ENCODE data around the gene MEIS3. TPM values are rescaled to one million over a fixed set of nuclear protein-coding genes. Genes with fewer than 3 reads are reported as not detected.

The MEIS3 gene
- total RNA-seq, 1 experiment from 2014 or later = 35.8 TPM

GRCh38 chr19:47371261-47371660, 48.1 kb downstream of the MEIS3 start:
- ChIA-PET POLR2A (no interaction called here), RAD21 (ENCODE audit: low non-redundant PET in 1 of 2, low total read pairs in 2 of 2, uncharacterized antibody in 2 of 2, unreplicated experiment in 2 of 2) (no interaction called here), CTCF (no interaction called here)
- ATAC-seq (no peak), DNase-seq (ENCODE audit: low read depth, low spot score) (no peak)
- Histone ChIP-seq H3K79me2 (ENCODE audit: insufficient read depth, low read length) (peaks cover 7% of the 10 kb centered on the region; the same call in 1 of the 2 replicates), H3K4me2 (ENCODE audit: low read length) (no peak overlapping the region), H3K9me3 (ENCODE audit: control insufficient read depth in 1 of 2, insufficient read depth in 1 of 2, low read depth in 1 of 2, low read length in 2 of 2) (no peaks in the 10 kb centered on the region), H4K20me1 (ENCODE audit: insufficient read depth) (no peaks in the 10 kb centered on the region), H3K36me3 (ENCODE audit: control insufficient read depth in 1 of 2, insufficient read depth in 2 of 2, low read length in 2 of 2) (peaks cover 25 to 51% of the 10 kb centered on the region in 2 experiments; a peak in 3 of 4 replicates), H2AFZ (ENCODE audit: low read depth, low read length, poor library complexity, severe bottlenecking) (no peak overlapping the region), H3K27ac (ENCODE audit: low read depth, low read length) (no peak overlapping the region), H3K9me2 (ENCODE audit: insufficient read depth) (no peaks in the 10 kb centered on the region), H3K4me3 (replicated peaks in 1 of 2; ENCODE audit: low read depth in 1 of 2, low read length in 2 of 2) (no peak overlapping the region), H3K4me1 (ENCODE audit: control insufficient read depth in 1 of 2, insufficient read depth in 2 of 2, low read length in 2 of 2) (no peaks in the 10 kb centered on the region), H3K9ac (ENCODE audit: low read length) (no peak overlapping the region), H3K27me3 (ENCODE audit: insufficient read depth, low read length) (no peaks in the 10 kb centered on the region)
- no TSS peak for BruUV-seq (replicated peaks)
- intact Hi-C loops (cut with micrococcal nuclease) = no loop called here
- TF ChIP-seq SIN3A (IDR thresholded peaks at IDR 0.05; ENCODE audit: low read depth) (no peak), JUND (IDR thresholded peaks at IDR 0.05) (no peak), EZH2phosphoT487 (IDR thresholded peaks at IDR 0.05; ENCODE audit: borderline replicate concordance) (no peak), ZFX (IDR thresholded peaks at IDR 0.05) (no peak), CEBPB (IDR thresholded peaks at IDR 0.05; ENCODE audit: low read depth) (no peak), ZNF274 (IDR thresholded peaks at IDR 0.05; ENCODE audit: low read depth, low read length) (no peak), SP1 (IDR thresholded peaks at IDR 0.05; ENCODE audit: low read depth) (no peak), MAX (IDR thresholded peaks at IDR 0.05) (no peak), POLR2AphosphoS5 (IDR thresholded peaks at IDR 0.05; ENCODE audit: low read depth, low read length) (no peak), RAD21 (IDR thresholded peaks at IDR 0.05; ENCODE audit: low read depth) (no peak), FOSL1 (IDR thresholded peaks at IDR 0.05; ENCODE audit: low read depth) (no peak), TCF7L2 (IDR thresholded peaks at IDR 0.05; ENCODE audit: borderline replicate concordance, extremely low read depth, insufficient read depth, insufficient read length) (no peak), REST (IDR thresholded peaks at IDR 0.05; ENCODE audit: low read depth) (no peak), ELF1 (IDR thresholded peaks at IDR 0.05; ENCODE audit: borderline replicate concordance, low read depth) (no peak), EZH2 (IDR thresholded peaks at IDR 0.05) (no peak), CBX3 (IDR thresholded peaks at IDR 0.05; ENCODE audit: low read depth) (no peak)
